ENCODE data around the gene KPNA5.

The KPNA5 gene

DNA sequence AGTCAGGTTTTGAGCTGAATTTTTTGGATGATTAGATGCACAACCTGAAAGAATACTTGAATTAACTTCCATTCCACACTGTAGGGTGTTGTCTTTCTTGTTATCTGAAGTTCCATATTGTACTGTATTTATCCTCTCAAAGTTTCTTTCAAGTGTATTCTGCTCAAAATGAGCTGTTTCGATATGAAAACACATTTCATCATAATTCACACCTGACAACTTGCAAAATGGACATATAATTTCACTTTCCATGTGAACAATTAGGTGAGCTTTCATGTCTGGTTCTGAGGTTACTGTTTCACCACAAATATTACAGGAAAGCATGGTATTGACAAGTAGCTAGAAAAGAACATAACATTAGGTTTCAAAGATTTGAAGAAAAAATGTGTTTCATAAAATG, 14.1 kb upstream of the KPNA5 start:
- DNase-seq = no peak
- Histone ChIP-seq H3K36me3 (ENCODE audit: insufficient read depth, low read length) (no peaks in the 10 kb centered on the region; the same call in 1 of the 2 replicates), H3K4me1 (ENCODE audit: insufficient read depth, low read length) (peaks cover 46% of the 10 kb centered on the region), H3K27me3 (ENCODE audit: insufficient read depth, low read length, poor library complexity) (no peaks in the 10 kb centered on the region), H3K79me2 (ENCODE audit: insufficient read depth, low read length) (peaks cover 67% of the 10 kb centered on the region), H3K9me3 (ENCODE audit: insufficient read depth, low read length, severe bottlenecking) (no peaks in the 10 kb centered on the region), H3K9ac (ENCODE audit: low read depth, low read length) (peak overlapping the region; percentile 79), H3K27ac (ENCODE audit: low read length) (no peak overlapping the region), H4K20me1 (ENCODE audit: insufficient read depth, low read length) (peaks cover 2% of the 10 kb centered on the region), H2AFZ (ENCODE audit: low read depth, low read length) (no peak overlapping the region), H3K4me3 (ENCODE audit: low read depth in 1 of 2, low read length in 2 of 2) (peak overlapping the region in 1 of 2 experiments; percentile 43; a peak in 3 of 4 replicates), H3K4me2 (ENCODE audit: insufficient read depth, low read length) (peak overlapping the region; percentile 90)
- no peak for ATAC-seq (ENCODE audit: insufficient read depth, low read depth)
- TF ChIP-seq, protein P1, sequence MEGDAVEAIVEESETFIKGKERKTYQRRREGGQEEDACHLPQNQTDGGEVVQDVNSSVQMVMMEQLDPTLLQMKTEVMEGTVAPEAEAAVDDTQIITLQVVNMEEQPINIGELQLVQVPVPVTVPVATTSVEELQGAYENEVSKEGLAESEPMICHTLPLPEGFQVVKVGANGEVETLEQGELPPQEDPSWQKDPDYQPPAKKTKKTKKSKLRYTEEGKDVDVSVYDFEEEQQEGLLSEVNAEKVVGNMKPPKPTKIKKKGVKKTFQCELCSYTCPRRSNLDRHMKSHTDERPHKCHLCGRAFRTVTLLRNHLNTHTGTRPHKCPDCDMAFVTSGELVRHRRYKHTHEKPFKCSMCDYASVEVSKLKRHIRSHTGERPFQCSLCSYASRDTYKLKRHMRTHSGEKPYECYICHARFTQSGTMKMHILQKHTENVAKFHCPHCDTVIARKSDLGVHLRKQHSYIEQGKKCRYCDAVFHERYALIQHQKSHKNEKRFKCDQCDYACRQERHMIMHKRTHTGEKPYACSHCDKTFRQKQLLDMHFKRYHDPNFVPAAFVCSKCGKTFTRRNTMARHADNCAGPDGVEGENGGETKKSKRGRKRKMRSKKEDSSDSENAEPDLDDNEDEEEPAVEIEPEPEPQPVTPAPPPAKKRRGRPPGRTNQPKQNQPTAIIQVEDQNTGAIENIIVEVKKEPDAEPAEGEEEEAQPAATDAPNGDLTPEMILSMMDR (IDR thresholded peaks at IDR 0.05; ENCODE audit: borderline replicate concordance, extremely low read depth, low read length, poor library complexity, severe bottlenecking) = no peak
- TF ChIP-seq EZH2 (IDR thresholded peaks at IDR 0.05; ENCODE audit: borderline replicate concordance, low read depth, low read length, severe bottlenecking) = no peak

DNA sequence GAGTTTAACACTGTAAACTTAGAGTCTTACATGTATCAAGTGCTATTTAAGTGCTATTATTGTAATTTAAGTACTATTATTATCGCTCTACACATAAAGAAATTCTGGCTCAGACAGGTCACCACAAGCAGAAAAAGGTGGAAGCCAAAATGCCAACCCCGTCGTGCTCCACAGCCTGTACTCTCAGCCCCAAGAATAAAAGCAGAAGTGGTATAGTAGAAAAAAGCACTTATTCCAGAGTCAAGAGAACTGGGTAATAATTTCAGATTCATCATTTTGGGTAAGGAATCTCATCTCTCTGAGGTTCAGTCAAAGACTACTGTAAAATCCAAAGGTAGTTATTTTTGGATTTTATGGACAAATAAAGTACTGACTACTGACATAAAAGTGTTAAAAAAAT, 13.4 kb upstream of the KPNA5 start:
- Histone ChIP-seq H3K36me3 (ENCODE audit: insufficient read depth, low read length) (no peaks in the 10 kb centered on the region; the same call in 1 of the 2 replicates), H3K4me3 (ENCODE audit: low read depth in 1 of 2, low read length in 2 of 2) (peak overlapping the region; percentile 90 to 97), H2AFZ (ENCODE audit: low read depth, low read length) (no peak overlapping the region), H3K27ac (ENCODE audit: low read length) (peak overlapping the region; percentile 55), H3K79me2 (ENCODE audit: insufficient read depth, low read length) (peaks cover 60% of the 10 kb centered on the region), H3K4me2 (ENCODE audit: insufficient read depth, low read length) (peak overlapping the region; percentile 90), H4K20me1 (ENCODE audit: insufficient read depth, low read length) (peaks cover 2% of the 10 kb centered on the region), H3K27me3 (ENCODE audit: insufficient read depth, low read length, poor library complexity) (peaks cover 3% of the 10 kb centered on the region), H3K9me3 (ENCODE audit: insufficient read depth, low read length, severe bottlenecking) (no peaks in the 10 kb centered on the region), H3K9ac (ENCODE audit: low read depth, low read length) (peak overlapping the region; percentile 79), H3K4me1 (ENCODE audit: insufficient read depth, low read length) (peaks cover 41% of the 10 kb centered on the region)
- ATAC-seq (ENCODE audit: insufficient read depth, low read depth) (no peak), DNase-seq (no peak)
- TF ChIP-seq, protein P1 (IDR thresholded peaks at IDR 0.05; ENCODE audit: borderline replicate concordance, extremely low read depth, low read length, poor library complexity, severe bottlenecking) = no peak
- no peak for TF ChIP-seq EZH2 (IDR thresholded peaks at IDR 0.05; ENCODE audit: borderline replicate concordance, low read depth, low read length, severe bottlenecking)

DNA sequence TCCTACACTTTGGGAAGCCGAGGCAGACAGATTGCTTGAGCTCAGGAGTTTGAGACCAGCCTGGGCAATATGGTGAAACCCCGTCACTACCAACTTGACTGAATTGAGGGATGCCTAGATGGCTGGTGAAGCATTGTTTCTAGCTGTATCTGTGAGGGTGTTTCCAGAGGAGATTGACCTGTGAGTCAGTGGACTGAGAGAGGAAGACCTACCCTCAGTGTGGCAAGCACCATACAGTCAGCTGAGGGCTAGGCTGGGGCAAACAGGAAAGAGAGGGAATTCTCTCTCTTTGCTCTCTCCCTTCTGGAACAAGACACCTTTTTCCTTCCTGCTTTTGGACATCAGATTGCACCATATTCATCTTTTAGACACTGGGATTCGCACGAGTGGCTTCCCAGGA, 8.7 kb upstream of the KPNA5 start:
- H3K36me3 ChIP-seq (ENCODE audit: insufficient read depth, low read length) = no peaks in the 10 kb centered on the region; the same call in 1 of the 2 replicates
- no peak for DNase-seq
- no peak for ATAC-seq (ENCODE audit: insufficient read depth, low read depth)
- peaks cover 3% of the 10 kb centered on the region for H3K27me3 ChIP-seq (ENCODE audit: insufficient read depth, low read length, poor library complexity)
- H3K4me3 ChIP-seq (ENCODE audit: low read depth in 1 of 2, low read length in 2 of 2) = no peak overlapping the region
- H4K20me1 ChIP-seq (ENCODE audit: insufficient read depth, low read length) = no peaks in the 10 kb centered on the region; the same call in 1 of the 2 replicates
- TF ChIP-seq, protein P1 (IDR thresholded peaks at IDR 0.05; ENCODE audit: borderline replicate concordance, extremely low read depth, low read length, poor library complexity, severe bottlenecking) = no peak
- TF ChIP-seq EZH2 (IDR thresholded peaks at IDR 0.05; ENCODE audit: borderline replicate concordance, low read depth, low read length, severe bottlenecking) = no peak
- no peaks in the 10 kb centered on the region for H3K9me3 ChIP-seq (ENCODE audit: insufficient read depth, low read length, severe bottlenecking)
- peaks cover 13% of the 10 kb centered on the region for H3K79me2 ChIP-seq (ENCODE audit: insufficient read depth, low read length)
- H3K4me2 ChIP-seq (ENCODE audit: insufficient read depth, low read length) = no peak overlapping the region
- peaks cover 9% of the 10 kb centered on the region for H3K4me1 ChIP-seq (ENCODE audit: insufficient read depth, low read length)
- no peak overlapping the region for H2AFZ ChIP-seq (ENCODE audit: low read depth, low read length)
- no peak overlapping the region for H3K27ac ChIP-seq (ENCODE audit: low read length)
- no peak overlapping the region for H3K9ac ChIP-seq (ENCODE audit: low read depth, low read length)
